Stimulated activated CD4-positive, alpha-beta T cell treated with anti-CD3 and anti-CD28 coated beads, Interleukin-4, amount 100 ng/mL, for 24 hours (primary cell): ENCODE data around the gene C13orf42.
"Not testable (repeated sequence)": the region's sequence is repeated elsewhere in the genome, so short reads cannot be mapped to it uniquely, and the experiment has no call there.

ENCODE experiments used
- DNase-seq: peaks from one replicate; pipeline ENCODE4 v3.0.0-alpha.2; 2020

The C13orf42 gene

GRCh38 chr13:51118809-51119431, 7.8 kb upstream of the C13orf42 start:
- no peak for DNase-seq

- DNase-seq: no peak
Observed at GRCh38 chr13:51113969-51114368, 2.9 kb upstream of the C13orf42 start.

DNA sequence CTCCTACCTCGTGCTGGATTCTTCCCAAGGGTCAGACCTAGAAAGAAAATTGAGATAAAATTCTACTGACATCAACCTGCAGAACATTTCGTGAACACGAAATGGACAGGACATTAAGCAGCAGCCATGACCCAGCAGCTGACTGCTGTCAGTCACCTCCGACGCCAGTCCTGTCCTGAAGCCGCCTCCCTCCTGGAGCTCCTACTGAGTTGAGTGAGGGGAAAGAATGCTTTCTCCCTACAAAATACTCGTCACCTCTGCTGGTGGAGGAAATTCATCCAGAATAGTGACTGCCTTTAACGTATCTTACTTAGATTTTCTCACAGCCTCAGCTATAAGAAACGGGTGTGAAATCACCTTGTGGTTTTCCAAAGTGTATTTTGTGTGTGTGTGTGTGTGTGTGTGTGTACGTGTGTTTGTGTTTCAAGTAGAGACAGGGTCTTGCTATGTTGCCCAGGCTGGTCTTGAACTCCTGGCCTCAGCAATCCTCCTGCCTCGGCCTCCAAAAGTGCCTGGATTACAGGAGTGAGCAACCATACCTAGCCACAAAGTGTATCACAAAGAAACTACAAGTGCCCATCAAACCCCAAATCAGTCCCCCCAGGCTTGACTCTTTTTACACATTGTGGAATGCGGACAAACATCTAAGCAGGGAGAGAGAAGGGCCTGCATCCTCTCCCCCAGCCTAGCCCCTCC, 2.3 kb upstream of the C13orf42 start:
- DNase-seq: no peak

DNA sequence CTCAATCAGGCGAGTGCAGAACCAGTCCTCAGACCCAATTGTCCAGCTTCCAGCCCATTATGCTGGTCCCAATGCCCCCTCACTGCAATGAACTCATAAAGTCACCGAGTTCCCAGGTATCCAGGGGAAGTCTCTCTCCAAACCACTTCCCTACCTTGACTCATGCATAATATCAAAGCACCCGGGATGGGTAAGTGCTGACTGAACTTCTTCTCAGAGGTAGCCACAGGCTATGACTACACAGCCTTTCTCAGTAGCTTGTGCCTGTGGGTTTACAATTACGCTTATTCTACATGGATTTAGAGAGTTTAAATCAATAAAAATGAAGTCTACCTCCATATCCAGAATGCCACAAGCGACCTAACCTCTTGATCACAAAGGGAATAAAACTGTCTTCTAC, 1.7 kb upstream of the C13orf42 start:
- no peak for DNase-seq

- no peak for DNase-seq
Observed at GRCh38 chr13:51111997-51112396, 923 bp upstream of the C13orf42 start.

GRCh38 chr13:51107996-51108395, 3.1 kb downstream of the C13orf42 start:
- DNase-seq: no peak

- DNase-seq: no peak
Observed at GRCh38 chr13:51105046-51105445, 6.0 kb downstream of the C13orf42 start.

DNA sequence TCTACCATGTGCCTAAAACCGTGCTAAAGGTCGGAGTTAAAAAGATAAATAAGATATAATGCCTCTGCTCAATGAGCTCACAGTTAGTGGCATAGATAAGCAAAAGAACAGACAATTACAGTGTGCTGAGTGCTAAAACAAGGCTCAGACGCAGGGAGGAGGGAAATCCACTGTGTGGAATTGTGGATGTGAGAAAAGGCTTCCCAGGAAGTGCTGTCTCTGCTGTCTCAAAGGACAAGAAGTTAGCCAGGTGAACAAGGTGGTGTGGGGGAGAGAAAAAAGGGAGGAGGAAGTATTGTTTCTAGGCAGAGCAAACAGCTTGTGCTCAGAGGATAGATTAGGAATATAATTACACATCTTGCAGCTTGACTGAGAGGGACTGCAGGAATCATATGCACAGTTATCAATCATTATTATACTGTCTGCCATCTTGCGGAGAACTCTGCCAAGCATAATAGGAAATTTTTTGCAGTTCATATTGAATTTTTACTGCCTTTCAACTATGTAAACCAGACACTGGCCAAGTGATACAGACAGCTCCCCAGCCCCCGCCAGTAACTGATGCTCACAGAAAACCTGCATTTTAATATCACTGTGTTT, 9.3 kb downstream of the C13orf42 start:
- no peak for DNase-seq

DNA sequence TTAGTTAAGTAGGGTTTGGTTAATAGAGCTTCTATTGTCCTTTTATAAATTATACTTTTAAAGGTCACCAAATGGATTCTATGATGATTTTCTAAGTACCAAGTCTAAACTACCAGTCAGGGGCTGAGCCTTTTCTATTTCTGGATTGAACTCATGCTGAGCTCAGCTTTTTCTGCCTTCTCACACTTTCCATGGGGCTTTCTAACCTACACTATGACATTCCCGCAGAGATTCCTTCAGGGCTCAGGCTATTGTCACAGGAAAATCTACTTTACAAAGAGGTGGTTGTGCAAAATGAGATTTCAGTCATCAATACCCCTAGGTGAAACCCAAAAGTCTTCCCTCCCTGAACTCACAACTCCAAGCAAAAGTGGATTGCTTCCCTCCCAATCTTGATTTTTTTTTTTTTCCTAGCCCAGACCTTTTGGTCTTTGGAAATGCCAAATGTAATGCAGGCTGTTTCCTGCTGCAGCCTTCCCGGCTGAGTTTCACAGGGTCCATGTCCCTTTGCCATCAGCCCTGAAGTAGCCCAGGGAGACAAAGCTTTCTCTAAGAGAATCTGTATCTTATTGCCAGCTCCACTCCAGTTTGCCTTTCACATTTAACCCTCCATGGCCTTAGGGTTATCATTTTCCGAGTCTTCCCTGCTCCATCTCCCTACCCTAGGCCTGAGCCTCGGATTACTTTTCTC, 13.6 kb downstream of the C13orf42 start:
- no peak for DNase-seq

DNA sequence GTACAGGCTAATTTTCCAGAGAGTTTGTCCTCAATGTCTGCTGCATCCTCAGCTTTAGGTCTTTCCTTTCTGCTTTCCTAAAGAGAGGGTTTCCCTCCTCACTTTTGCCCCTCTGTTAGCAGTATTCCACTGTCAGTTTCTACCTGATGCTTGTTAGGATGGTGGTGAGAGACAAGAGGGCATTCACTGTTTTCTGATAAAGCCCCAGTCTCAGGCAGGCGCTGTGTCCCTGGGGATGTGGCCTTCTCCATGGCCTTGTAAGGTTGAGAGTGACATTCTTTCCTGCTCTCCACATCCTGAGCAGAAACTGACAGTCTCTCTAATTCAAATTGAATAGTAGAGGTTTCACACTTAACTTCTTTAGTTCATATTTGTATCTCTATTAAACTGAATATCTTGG, 14.9 kb downstream of the C13orf42 start:
- DNase-seq: no peak

DNA sequence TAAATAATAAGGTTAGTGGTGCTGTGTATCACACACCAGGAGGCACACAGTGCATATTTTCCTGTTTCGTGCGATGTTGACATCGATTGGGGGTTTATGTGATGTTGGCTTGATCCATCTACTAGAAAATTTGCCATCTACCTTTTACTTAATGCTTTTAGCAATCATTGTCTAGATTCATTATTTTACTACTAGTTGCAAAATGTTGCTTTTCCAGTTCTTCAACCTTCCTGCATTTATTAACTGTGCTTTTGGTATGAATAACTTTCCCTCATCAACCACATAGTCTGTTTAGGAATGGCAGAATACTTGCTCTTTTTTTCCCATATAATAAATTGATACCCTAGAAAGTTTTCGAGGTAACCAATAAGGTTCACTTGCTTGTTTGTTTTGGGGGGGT, 17.5 kb downstream of the C13orf42 start:
- DNase-seq: no peak

DNA sequence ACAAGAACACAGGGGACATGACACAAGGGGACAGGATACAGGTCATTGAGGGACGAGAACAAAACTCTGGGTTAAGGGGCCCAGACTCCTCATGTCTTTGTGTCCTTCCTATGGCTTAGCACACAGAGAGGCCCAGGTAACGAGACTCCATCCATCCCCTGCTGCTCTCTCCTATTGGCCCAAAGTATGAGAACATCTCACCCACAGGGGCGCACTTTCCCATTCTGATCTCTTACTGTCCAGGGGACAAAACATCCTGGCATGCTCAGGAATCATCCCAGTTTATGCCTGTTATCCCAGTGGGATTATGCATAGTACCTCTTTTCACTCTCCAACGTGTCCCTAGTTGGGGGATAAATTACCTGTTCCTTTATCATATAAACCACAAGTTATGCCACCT, 19.2 kb downstream of the C13orf42 start:
- DNase-seq: no peak

GRCh38 chr13:51083706-51084105, 27.4 kb downstream of the C13orf42 start:
- DNase-seq: no peak

GRCh38 chr13:51080478-51081065, 30.5 kb downstream of the C13orf42 start:
- not testable (repeated sequence) for DNase-seq

DNA sequence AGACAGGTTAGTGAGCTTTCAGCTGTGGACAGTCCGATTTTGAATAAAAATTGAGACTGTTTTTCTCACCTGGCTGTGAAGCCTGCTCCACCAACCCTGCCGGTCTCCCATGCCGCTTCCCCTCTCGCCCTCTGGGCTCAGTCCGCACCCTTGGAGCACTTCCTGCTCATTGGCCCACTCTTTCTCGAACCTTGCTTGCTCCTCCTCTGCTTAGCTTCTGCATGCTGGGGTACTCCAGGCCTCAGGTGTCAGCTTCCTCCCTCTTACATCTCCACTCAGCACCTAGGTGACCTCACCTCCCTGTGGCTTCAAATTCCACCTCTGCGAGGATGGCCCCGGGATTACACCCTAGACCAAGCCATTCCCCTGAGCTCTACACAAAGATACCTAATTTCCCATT, 39.6 kb downstream of the C13orf42 start:
- no peak for DNase-seq

- peak; percentile 80 for DNase-seq
Observed at GRCh38 chr13:51070005-51070649, 40.9 kb downstream of the C13orf42 start.

DNA sequence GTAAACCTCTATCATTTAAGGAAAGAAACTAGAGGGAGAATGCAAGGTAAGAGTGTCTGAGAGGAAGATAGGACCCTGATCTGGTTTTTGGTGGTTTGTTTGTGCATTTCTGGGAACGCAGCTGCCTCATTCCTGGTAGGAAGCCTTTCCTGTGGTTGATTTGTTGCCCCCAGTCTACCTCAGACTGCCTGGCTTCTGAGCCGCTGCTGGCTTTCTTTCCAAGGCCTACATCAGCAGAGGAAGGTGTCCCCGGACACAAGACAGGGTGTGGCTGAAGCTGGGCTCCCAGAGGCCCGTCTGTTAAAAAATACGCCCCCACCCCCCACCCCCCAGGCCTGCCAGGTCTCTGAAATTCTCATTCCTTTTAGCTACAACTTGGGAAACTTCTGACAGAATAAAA, 42.6 kb downstream of the C13orf42 start:
- no peak for DNase-seq

- DNase-seq: no peak
Observed at GRCh38 chr13:51067706-51068105, 43.4 kb downstream of the C13orf42 start.

- no peak for DNase-seq
Observed at GRCh38 chr13:51067210-51067701, 43.8 kb downstream of the C13orf42 start.

GRCh38 chr13:51066091-51066831, 44.8 kb downstream of the C13orf42 start:
- no peak for DNase-seq

- no peak for DNase-seq
Observed at GRCh38 chr13:51065372-51066090, 45.5 kb downstream of the C13orf42 start.
